ENCODE measurements around the gene TOMM22. TPM values are rescaled to one million over a fixed set of nuclear protein-coding genes. Genes with fewer than 3 reads are reported as not detected.

The TOMM22 gene
- total RNA-seq, 1 experiment from 2014 or later: 146 TPM

DNA sequence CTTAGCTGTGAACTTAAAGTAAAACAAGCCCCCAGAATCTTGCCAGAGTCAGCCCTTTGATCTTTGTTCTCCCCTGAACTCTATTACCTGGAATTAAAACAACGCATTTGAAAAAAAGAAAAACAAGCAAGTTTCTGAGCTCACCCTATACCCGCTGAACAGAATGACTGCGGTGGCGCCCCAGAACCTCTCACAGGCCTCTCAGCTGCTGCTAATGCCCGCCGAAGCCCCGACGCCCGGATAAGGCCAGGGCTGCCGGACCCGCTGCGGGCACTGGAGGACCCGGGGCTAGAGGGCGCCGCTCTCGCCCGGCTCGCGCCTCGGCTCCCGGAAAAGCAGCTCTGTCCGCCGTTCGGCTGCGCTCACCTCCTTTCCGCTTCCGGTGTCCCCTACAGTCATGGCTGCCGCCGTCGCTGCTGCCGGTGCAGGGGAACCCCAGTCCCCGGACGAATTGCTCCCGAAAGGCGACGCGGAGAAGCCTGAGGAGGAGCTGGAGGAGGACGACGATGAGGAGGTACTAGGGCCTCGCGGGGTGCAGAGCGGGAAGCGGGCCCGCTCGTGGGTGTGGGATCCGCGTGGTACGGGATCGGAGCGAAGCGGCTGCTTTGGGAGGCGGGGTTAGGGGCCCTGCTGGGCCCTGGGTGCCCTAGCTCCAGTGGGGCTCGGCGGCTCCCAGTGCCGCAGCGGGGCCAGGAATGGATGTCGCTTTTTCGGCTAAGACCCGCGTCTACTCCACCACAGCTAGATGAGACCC, at the start of gene TOMM22 (continued):
- TF ChIP-seq, protein P1, sequence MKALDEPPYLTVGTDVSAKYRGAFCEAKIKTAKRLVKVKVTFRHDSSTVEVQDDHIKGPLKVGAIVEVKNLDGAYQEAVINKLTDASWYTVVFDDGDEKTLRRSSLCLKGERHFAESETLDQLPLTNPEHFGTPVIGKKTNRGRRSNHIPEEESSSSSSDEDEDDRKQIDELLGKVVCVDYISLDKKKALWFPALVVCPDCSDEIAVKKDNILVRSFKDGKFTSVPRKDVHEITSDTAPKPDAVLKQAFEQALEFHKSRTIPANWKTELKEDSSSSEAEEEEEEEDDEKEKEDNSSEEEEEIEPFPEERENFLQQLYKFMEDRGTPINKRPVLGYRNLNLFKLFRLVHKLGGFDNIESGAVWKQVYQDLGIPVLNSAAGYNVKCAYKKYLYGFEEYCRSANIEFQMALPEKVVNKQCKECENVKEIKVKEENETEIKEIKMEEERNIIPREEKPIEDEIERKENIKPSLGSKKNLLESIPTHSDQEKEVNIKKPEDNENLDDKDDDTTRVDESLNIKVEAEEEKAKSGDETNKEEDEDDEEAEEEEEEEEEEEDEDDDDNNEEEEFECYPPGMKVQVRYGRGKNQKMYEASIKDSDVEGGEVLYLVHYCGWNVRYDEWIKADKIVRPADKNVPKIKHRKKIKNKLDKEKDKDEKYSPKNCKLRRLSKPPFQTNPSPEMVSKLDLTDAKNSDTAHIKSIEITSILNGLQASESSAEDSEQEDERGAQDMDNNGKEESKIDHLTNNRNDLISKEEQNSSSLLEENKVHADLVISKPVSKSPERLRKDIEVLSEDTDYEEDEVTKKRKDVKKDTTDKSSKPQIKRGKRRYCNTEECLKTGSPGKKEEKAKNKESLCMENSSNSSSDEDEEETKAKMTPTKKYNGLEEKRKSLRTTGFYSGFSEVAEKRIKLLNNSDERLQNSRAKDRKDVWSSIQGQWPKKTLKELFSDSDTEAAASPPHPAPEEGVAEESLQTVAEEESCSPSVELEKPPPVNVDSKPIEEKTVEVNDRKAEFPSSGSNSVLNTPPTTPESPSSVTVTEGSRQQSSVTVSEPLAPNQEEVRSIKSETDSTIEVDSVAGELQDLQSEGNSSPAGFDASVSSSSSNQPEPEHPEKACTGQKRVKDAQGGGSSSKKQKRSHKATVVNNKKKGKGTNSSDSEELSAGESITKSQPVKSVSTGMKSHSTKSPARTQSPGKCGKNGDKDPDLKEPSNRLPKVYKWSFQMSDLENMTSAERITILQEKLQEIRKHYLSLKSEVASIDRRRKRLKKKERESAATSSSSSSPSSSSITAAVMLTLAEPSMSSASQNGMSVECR (CRISPR knock-in tag; IDR thresholded peaks at IDR 0.05; ENCODE audit: borderline replicate concordance): peak; percentile 93
- TF ChIP-seq, protein P2, sequence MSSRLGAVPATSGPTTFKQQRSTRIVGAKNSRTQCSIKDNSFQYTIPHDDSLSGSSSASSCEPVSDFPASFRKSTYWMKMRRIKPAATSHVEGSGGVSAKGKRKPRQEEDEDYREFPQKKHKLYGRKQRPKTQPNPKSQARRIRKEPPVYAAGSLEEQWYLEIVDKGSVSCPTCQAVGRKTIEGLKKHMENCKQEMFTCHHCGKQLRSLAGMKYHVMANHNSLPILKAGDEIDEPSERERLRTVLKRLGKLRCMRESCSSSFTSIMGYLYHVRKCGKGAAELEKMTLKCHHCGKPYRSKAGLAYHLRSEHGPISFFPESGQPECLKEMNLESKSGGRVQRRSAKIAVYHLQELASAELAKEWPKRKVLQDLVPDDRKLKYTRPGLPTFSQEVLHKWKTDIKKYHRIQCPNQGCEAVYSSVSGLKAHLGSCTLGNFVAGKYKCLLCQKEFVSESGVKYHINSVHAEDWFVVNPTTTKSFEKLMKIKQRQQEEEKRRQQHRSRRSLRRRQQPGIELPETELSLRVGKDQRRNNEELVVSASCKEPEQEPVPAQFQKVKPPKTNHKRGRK (CRISPR knock-in tag; IDR thresholded peaks at IDR 0.05; ENCODE audit: borderline replicate concordance): no peak
- TF ChIP-seq, protein P3, sequence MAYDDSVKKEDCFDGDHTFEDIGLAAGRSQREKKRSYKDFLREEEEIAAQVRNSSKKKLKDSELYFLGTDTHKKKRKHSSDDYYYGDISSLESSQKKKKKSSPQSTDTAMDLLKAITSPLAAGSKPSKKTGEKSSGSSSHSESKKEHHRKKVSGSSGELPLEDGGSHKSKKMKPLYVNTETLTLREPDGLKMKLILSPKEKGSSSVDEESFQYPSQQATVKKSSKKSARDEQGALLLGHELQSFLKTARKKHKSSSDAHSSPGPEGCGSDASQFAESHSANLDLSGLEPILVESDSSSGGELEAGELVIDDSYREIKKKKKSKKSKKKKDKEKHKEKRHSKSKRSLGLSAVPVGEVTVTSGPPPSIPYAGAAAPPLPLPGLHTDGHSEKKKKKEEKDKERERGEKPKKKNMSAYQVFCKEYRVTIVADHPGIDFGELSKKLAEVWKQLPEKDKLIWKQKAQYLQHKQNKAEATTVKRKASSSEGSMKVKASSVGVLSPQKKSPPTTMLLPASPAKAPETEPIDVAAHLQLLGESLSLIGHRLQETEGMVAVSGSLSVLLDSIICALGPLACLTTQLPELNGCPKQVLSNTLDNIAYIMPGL (CRISPR knock-in tag; IDR thresholded peaks at IDR 0.05): peak; percentile 97
- no peak for TF ChIP-seq NR1H2 (CRISPR knock-in tag; IDR thresholded peaks at IDR 0.05)
- TF ChIP-seq ESRRA (CRISPR knock-in tag; IDR thresholded peaks at IDR 0.05; ENCODE audit: borderline replicate concordance): peak; percentile 83; the same call in 1 of the 2 replicates
- TF ChIP-seq TCF7 (CRISPR knock-in tag; IDR thresholded peaks at IDR 0.05; ENCODE audit: low read depth): no peak
- 0 out of 2 replicates have a peak, but pooled peaks have one; percentile 55 for TF ChIP-seq GTF2I (CRISPR knock-in tag; conservative IDR thresholded peaks at IDR 0.05)
- no peak for TF ChIP-seq RORB (CRISPR knock-in tag; IDR thresholded peaks at IDR 0.05)
- TF ChIP-seq ZNF423 (CRISPR knock-in tag; IDR thresholded peaks at IDR 0.05): no peak
- no peak for TF ChIP-seq NFATC4 (CRISPR knock-in tag; IDR thresholded peaks at IDR 0.05)
- peak; percentile 78; the same call in 1 of the 2 replicates for TF ChIP-seq ZNF232 (CRISPR knock-in tag; IDR thresholded peaks at IDR 0.05)
- TF ChIP-seq GABPB1 (CRISPR knock-in tag; IDR thresholded peaks at IDR 0.05): peak; percentile 96
- TF ChIP-seq ZNF671 (CRISPR knock-in tag; IDR thresholded peaks at IDR 0.05): no peak
- peak; percentile 99 for TF ChIP-seq ZNF121 (CRISPR knock-in tag; IDR thresholded peaks at IDR 0.05)
- no peak for TF ChIP-seq NR2C2 (CRISPR knock-in tag; IDR thresholded peaks at IDR 0.05)
- no peak for TF ChIP-seq ZNF416 (CRISPR knock-in tag; IDR thresholded peaks at IDR 0.05)
- TF ChIP-seq GRHL2 (CRISPR knock-in tag; IDR thresholded peaks at IDR 0.05; ENCODE audit: insufficient replicate concordance, severe bottlenecking): no peak
- TF ChIP-seq NR3C1 (CRISPR knock-in tag; conservative IDR thresholded peaks at IDR 0.05; ENCODE audit: low read depth): peak; percentile 87; the same call in 1 of the 2 replicates
- TF ChIP-seq TEAD1 (CRISPR knock-in tag; IDR thresholded peaks at IDR 0.05): peak; percentile 70
- 0 out of 2 replicates have a peak, but pooled peaks have one; percentile 62 for TF ChIP-seq ZNF219 (CRISPR knock-in tag; IDR thresholded peaks at IDR 0.05; ENCODE audit: borderline replicate concordance)
- TF ChIP-seq KAT7 (CRISPR knock-in tag; IDR thresholded peaks at IDR 0.05; ENCODE audit: borderline replicate concordance): 0 out of 2 replicates have a peak, but pooled peaks have one; percentile 85
- TF ChIP-seq NFYB (CRISPR knock-in tag; conservative IDR thresholded peaks at IDR 0.05; ENCODE audit: low read depth): no peak
- TF ChIP-seq, protein P4, sequence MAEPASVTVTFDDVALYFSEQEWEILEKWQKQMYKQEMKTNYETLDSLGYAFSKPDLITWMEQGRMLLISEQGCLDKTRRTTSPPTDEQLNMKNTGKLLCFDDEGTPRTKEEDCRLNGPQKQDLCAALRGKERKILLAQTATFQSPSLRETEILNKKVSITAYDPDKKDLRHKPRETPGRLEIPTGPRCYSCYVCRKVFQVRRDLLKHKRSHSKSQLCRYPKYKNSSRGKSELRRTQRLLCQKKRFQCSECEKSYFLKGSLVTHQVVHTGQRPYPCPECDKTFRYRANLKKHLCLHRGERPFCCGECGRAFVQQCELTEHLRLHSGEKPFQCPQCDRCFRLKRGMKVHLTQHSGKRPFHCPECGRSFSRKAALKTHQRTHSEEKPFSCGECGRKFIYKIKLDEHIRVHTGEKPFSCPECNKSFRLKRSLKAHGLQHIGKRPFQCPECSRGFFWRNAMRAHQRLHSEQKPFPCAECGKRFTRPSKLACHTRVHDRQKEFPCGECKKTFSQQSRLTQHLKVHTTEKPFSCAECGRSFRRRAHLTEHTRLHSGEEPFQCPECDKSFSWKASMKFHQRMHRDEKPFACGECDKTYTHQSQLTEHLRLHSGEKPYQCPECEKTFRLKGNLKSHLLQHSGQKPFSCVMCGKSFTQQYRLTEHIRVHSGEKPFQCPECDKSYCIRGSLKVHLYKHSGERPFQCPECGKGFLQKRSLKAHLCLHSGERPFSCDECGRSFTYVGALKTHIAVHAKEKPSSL (CRISPR knock-in tag; conservative IDR thresholded peaks at IDR 0.05): no peak
- TF ChIP-seq, protein P5, sequence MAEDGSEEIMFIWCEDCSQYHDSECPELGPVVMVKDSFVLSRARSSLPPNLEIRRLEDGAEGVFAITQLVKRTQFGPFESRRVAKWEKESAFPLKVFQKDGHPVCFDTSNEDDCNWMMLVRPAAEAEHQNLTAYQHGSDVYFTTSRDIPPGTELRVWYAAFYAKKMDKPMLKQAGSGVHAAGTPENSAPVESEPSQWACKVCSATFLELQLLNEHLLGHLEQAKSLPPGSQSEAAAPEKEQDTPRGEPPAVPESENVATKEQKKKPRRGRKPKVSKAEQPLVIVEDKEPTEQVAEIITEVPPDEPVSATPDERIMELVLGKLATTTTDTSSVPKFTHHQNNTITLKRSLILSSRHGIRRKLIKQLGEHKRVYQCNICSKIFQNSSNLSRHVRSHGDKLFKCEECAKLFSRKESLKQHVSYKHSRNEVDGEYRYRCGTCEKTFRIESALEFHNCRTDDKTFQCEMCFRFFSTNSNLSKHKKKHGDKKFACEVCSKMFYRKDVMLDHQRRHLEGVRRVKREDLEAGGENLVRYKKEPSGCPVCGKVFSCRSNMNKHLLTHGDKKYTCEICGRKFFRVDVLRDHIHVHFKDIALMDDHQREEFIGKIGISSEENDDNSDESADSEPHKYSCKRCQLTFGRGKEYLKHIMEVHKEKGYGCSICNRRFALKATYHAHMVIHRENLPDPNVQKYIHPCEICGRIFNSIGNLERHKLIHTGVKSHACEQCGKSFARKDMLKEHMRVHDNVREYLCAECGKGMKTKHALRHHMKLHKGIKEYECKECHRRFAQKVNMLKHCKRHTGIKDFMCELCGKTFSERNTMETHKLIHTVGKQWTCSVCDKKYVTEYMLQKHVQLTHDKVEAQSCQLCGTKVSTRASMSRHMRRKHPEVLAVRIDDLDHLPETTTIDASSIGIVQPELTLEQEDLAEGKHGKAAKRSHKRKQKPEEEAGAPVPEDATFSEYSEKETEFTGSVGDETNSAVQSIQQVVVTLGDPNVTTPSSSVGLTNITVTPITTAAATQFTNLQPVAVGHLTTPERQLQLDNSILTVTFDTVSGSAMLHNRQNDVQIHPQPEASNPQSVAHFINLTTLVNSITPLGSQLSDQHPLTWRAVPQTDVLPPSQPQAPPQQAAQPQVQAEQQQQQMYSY (CRISPR knock-in tag; IDR thresholded peaks at IDR 0.05): no peak

Measured in WTC11 (cell line).